NCI-H1105 treated with DMSO at 0.1 percent for 48 hours (cell line): ENCODE measurements around the gene RELCH.

Experiments
- DNase-seq: peaks from one replicate; lab custom pipeline; 2025; lab: John Stamatoyannopoulos, UW

RELCH gene

GRCh38 chr18:62250475-62250874, 63.4 kb downstream of the RELCH start:
- DNase-seq: no peak

- no peak for DNase-seq
Measured at GRCh38 chr18:62258093-62258492, 71.0 kb downstream of the RELCH start.

GRCh38 chr18:62258616-62259015, 71.6 kb downstream of the RELCH start:
- DNase-seq: no peak

GRCh38 chr18:62262061-62262460, 75.0 kb downstream of the RELCH start:
- DNase-seq: no peak

GRCh38 chr18:62264984-62265383, 77.9 kb downstream of the RELCH start:
- DNase-seq: no peak

- DNase-seq: no peak
Measured at GRCh38 chr18:62277045-62277444, 90.0 kb downstream of the RELCH start.

GRCh38 chr18:62279561-62279960, 92.5 kb downstream of the RELCH start:
- DNase-seq: no peak

- no peak for DNase-seq
Measured at GRCh38 chr18:62280058-62280457, 93.0 kb downstream of the RELCH start.

- no peak for DNase-seq
Measured at GRCh38 chr18:62280786-62281185, 93.7 kb downstream of the RELCH start.

GRCh38 chr18:62281684-62282083, 94.6 kb downstream of the RELCH start:
- no peak for DNase-seq

- DNase-seq: no peak
Measured at GRCh38 chr18:62282188-62282629, 95.2 kb downstream of the RELCH start.

GRCh38 chr18:62284637-62285036, 97.6 kb downstream of the RELCH start:
- no peak for DNase-seq

- DNase-seq: no peak
Measured at GRCh38 chr18:62285281-62285680, 98.2 kb downstream of the RELCH start.

GRCh38 chr18:62287781-62288664, 101.0 kb downstream of the RELCH start:
- no peak for DNase-seq

- DNase-seq: no peak
Measured at GRCh38 chr18:62288665-62289008, 101.6 kb downstream of the RELCH start.

- DNase-seq: no peak
Measured at GRCh38 chr18:62289047-62289446, 102.0 kb downstream of the RELCH start.

- DNase-seq: no peak
Measured at GRCh38 chr18:62294073-62294472, 107.0 kb downstream of the RELCH start.

- DNase-seq: no peak
Measured at GRCh38 chr18:62300359-62300963, 113.4 kb downstream of the RELCH start.

GRCh38 chr18:62301322-62301721, 114.3 kb downstream of the RELCH start:
- DNase-seq: no peak

GRCh38 chr18:62312851-62313250, 125.8 kb downstream of the RELCH start:
- no peak for DNase-seq

GRCh38 chr18:62318228-62319180, 131.4 kb downstream of the RELCH start:
- no peak for DNase-seq

GRCh38 chr18:62321201-62321600, 134.1 kb downstream of the RELCH start:
- no peak for DNase-seq
